Endothelial cell of umbilical vein (primary cell): ENCODE results near the gene BEAN1. TPM values are rescaled to one million over a fixed set of nuclear protein-coding genes. Genes with fewer than 3 reads are reported as not detected.

Experiments used
- BruUV-seq: library from RNA; stranded (reverse); fragments of 400-500 nt; replicated peaks from 2 replicates; lab custom pipeline; 2021; lab: Mats Ljungman, UMichigan
- CTCF ChIA-PET: fragments of 300-600, 350-600 bp; sonication (Branson Sonifier 250); formaldehyde crosslinking; loops from one replicate; lab custom pipeline; 2021; ENCODE audit warnings: antibody characterized with exemption, inconsistent platforms; lab: Charles Lee
- POLR2A ChIA-PET: fragments of 300-600, 350-600 bp; sonication (Branson Sonifier 250); formaldehyde crosslinking; loops from one replicate; lab custom pipeline; 2021; ENCODE audit warnings: antibody characterized with exemption, inconsistent platforms; lab: Charles Lee
- DNase-seq: peaks from one replicate; pipeline ENCODE4 v3.0.0-alpha.2; 2011; ENCODE audit warnings: low read depth, low spot score
- FAIRE-seq: peaks from 2 replicates; lab custom pipeline; 2011; peaks lifted over from hg19 to GRCh38; lab: Jason Lieb, UNC
- H2AFZ ChIP-seq: 2 replicates; pipeline ENCODE4 v1.6.0; 2012; ENCODE audit warnings: low read depth, low read length, control low read depth, inconsistent platforms
- H3K27ac ChIP-seq: 2 replicates; pipeline ENCODE4 v1.5.1; 2011; ENCODE audit warnings: low read depth, mild to moderate bottlenecking, control low read depth, low read length, moderate library complexity; ENCODE audit not compliant: insufficient read depth
- H3K27me3 ChIP-seq, 2 experiments: 2 replicates each; pipeline versions ENCODE4 v1.6.0 to v1.6.1; 2011; ENCODE audit warnings: low read length in 2 of 2, mixed read lengths in 1 of 2; ENCODE audit not compliant: control insufficient read depth in 2 of 2, insufficient read depth in 2 of 2
- H3K36me3 ChIP-seq, 2 experiments: 2 replicates in 1 of 2; 3 replicates in 1 of 2; pipeline ENCODE4 v1.5.1; 2011; ENCODE audit warnings: low read length in 2 of 2, mild to moderate bottlenecking in 1 of 2, moderate library complexity in 1 of 2; ENCODE audit not compliant: control insufficient read depth in 2 of 2, insufficient read depth in 2 of 2; ENCODE audit errors: extremely low read depth in 1 of 2
- H3K4me1 ChIP-seq: 3 replicates; pipeline ENCODE4 v1.5.1; 2011; ENCODE audit warnings: mild to moderate bottlenecking, low read length; ENCODE audit not compliant: control insufficient read depth, insufficient read depth; ENCODE audit errors: extremely low read depth
- H3K4me2 ChIP-seq: 2 replicates; pipeline ENCODE4 v1.6.1; 2011; ENCODE audit warnings: low read length, control low read depth, mixed read lengths; ENCODE audit not compliant: insufficient read depth
- H3K4me3 ChIP-seq, 3 experiments: fragments of 200-600 bp in 1 of 3; sonication (generic), shearing (Covaris generic) in 1 of 3; replicated peaks in 1 of 3; 2 replicates each; pipeline ENCODE4 v1.5.1; 2011 to 2016; ENCODE audit warnings: control low read depth in 3 of 3, low read length in 3 of 3, mild to moderate bottlenecking in 2 of 3, inconsistent platforms in 1 of 3, low read depth in 1 of 3, moderate library complexity in 1 of 3; ENCODE audit not compliant: insufficient read depth in 1 of 3
- H3K79me2 ChIP-seq: 2 replicates; pipeline ENCODE4 v1.6.0; 2012; ENCODE audit warnings: low read length, inconsistent platforms; ENCODE audit not compliant: control insufficient read depth, insufficient read depth
- H3K9ac ChIP-seq: replicated peaks from 2 replicates; pipeline ENCODE3; 2011; ENCODE audit warnings: low read length, control low read depth; ENCODE audit not compliant: insufficient read depth; ENCODE audit errors: extremely low read depth
- H3K9me1 ChIP-seq: replicated peaks from 3 replicates; pipeline ENCODE4 v1.6.0; 2011; ENCODE audit warnings: mild to moderate bottlenecking, low read length; ENCODE audit not compliant: control insufficient read depth, insufficient read depth; ENCODE audit errors: extremely low read depth
- H3K9me3 ChIP-seq: replicated peaks from 2 replicates; pipeline ENCODE4 v1.5.1; 2012; ENCODE audit warnings: low read length, inconsistent platforms; ENCODE audit not compliant: control insufficient read depth, insufficient read depth
- H4K20me1 ChIP-seq: replicated peaks from 2 replicates; pipeline ENCODE3; 2011; ENCODE audit warnings: mild to moderate bottlenecking, low read length; ENCODE audit not compliant: control insufficient read depth, insufficient read depth; ENCODE audit errors: extremely low read depth
- CTCF ChIP-seq, 2 donors: IDR thresholded peaks; 1 replicate in 1 of 2; 2 replicates in 1 of 2; pipeline ENCODE4 v1.5.1; 2011; ENCODE audit warnings: low read length in 2 of 2, mild to moderate bottlenecking in 2 of 2, moderate library complexity in 2 of 2, control low read depth in 1 of 2, inconsistent platforms in 1 of 2, low read depth in 1 of 2; ENCODE audit not compliant: insufficient read depth in 1 of 2; ENCODE audit errors: extremely low read depth in 1 of 2
- EZH2 ChIP-seq: IDR thresholded peaks from 2 replicates; pipeline ENCODE4 v1.6.1; 2012; ENCODE audit warnings: borderline replicate concordance, low read depth, mild to moderate bottlenecking, moderate library complexity, low read length, inconsistent platforms; ENCODE audit not compliant: severe bottlenecking
- FOS ChIP-seq: IDR thresholded peaks from 2 replicates; pipeline ENCODE4 v1.6.1; 2011; ENCODE audit warnings: mild to moderate bottlenecking, low read length, moderate library complexity, borderline replicate concordance; ENCODE audit not compliant: insufficient read depth
- GATA2 ChIP-seq: IDR thresholded peaks from 2 replicates; pipeline ENCODE4 v1.7.0; 2011; ENCODE audit warnings: low read depth, mild to moderate bottlenecking, moderate library complexity, mixed read lengths, low read length; ENCODE audit not compliant: insufficient read length, insufficient read depth
- JUN ChIP-seq: IDR thresholded peaks from 2 replicates; pipeline ENCODE4 v1.6.1; 2011; ENCODE audit warnings: borderline replicate concordance, low read depth; ENCODE audit not compliant: insufficient read length, insufficient read depth
- MAX ChIP-seq: IDR thresholded peaks from 2 replicates; pipeline ENCODE4 v1.6.1; 2011; ENCODE audit not compliant: insufficient read depth, insufficient read length
- MYC ChIP-seq: IDR thresholded peaks from one replicate; pipeline ENCODE4 v1.6.1; 2011; ENCODE audit warnings: mild to moderate bottlenecking, low read depth, low read length
- POLR2A ChIP-seq: IDR thresholded peaks from 2 replicates; pipeline ENCODE4 v1.6.1; 2012; ENCODE audit warnings: low read depth, mild to moderate bottlenecking, control low read depth, low read length
- POLR2AphosphoS5 ChIP-seq: IDR thresholded peaks from 2 replicates; pipeline ENCODE4 v1.6.1; 2012; ENCODE audit warnings: low read depth, mild to moderate bottlenecking, control low read depth, low read length, moderate library complexity; ENCODE audit not compliant: insufficient read depth
- dilution Hi-C: fragments of 300-500 bp; cut with MboI; formaldehyde crosslinking; loops from one replicate; pipeline ENCODE4 v1.15.0; 2019; ENCODE audit warnings: low sequenced_read_pairs; ENCODE audit not compliant: extremely low pct_ligation_motif_present
- intact Hi-C: fragments of 100-400 bp; cut with micrococcal nuclease; formaldehyde crosslinking; loops from one replicate; pipeline ENCODE4 v1.10.0; 2022
- polyA plus RNA-seq, 4 experiments: library from polyadenylated mRNA; depleted of rRNA in 3 of 4; stranded (reverse) in 3 of 4; unstranded in 1 of 4; fragments of >200 nt; gene quantifications; 2 replicates each; pipeline versions ENCODE4 v1.2.1 to v1.2.3, GENCODE V29; 2011 to 2012; ENCODE audit warnings: missing spikeins in 1 of 4
- total RNA-seq: library from RNA; stranded (reverse); gene quantifications from 2 replicates; pipeline ENCODE4 v1.2.3, GENCODE V29; 2021

The BEAN1 gene
- total and polyA plus RNA-seq, 2 donors (not counting 3 experiments of a cell fraction or from before 2014, with no cell fraction given): not detected

GRCh38 chr16:66428682-66429251 lies 1.7 kb downstream of the BEAN1 start:
- Histone ChIP-seq H3K36me3 (no peaks in the 10 kb centered on the region), H3K27ac (no peak overlapping the region), H3K4me3 (no peak overlapping the region), H3K4me1 (peaks cover 2% of the 10 kb centered on the region), H3K79me2 (no peaks in the 10 kb centered on the region), H3K9ac (no peak overlapping the region), H4K20me1 (no peaks in the 10 kb centered on the region), H3K9me3 (no peaks in the 10 kb centered on the region), H3K27me3 (peaks cover 60 to 74% of the 10 kb centered on the region in 2 experiments), H2AFZ (no peak overlapping the region), H3K4me2 (no peak overlapping the region), H3K9me1 (no peaks in the 10 kb centered on the region)
- ChIA-PET POLR2A (no interaction called here), CTCF (interaction anchor here (1.2 to 1.7 kb wide), 3 partner anchors 15 to 85 kb away, joined by 3 to 6 read pairs (median 5); no protein-coding TSS in a partner anchor)
- no peak for FAIRE-seq
- dilution Hi-C loops: no loop called here
- no peak for DNase-seq
- BruUV-seq: no TSS peak
- intact Hi-C loops: loop anchor here (5.0 kb wide), 1 partner anchor 49 kb away; no protein-coding TSS in a partner anchor
- TF ChIP-seq MYC (no peak), GATA2 (no peak), CTCF (IDR thresholded peaks at IDR 0.05; ENCODE audit: extremely low read depth in 1 of 2, insufficient read depth in 1 of 2, low read depth in 1 of 2, low read length in 2 of 2) (no peak), JUN (no peak), MAX (no peak), POLR2AphosphoS5 (no peak), EZH2 (no peak), POLR2A (no peak), FOS (no peak)
